Measurements from ENCODE around the gene HHLA2.
"Not testable (repeated sequence)": the region's sequence is repeated elsewhere in the genome, so short reads cannot be mapped to it uniquely, and the experiment has no call there.

The HHLA2 gene

GRCh38 chr3:108296239-108296638, at the start of gene HHLA2:
HHLA2 (plus strand) TSS chr3:108296548; CDS start chr3:108351814, 55,266 bp downstream.
- DNase-seq (ENCODE audit: low spot score) = no peak

- DNase-seq (ENCODE audit: low spot score) = no peak
Measured at GRCh38 chr3:108250626-108251025, 45.7 kb upstream of the HHLA2 start.

DNA sequence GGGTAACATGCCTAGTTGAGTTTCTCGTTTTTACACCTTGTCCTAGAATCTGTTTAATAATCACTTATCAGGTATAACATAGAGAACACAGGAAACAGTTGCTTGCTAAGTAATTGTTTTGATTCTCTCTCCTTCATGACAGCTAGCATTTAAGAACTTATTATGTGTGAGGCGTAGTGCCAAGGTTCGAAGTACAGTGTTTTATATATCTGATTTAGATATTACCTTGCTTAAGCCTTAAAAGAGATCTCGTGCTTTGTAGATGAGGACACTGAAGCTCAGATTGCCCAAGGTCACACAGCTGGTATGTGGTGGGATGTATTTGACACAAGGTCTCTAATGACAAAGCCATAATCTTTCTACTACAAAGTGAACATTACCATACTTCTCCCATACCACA, 45.1 kb upstream of the HHLA2 start:
- no peak for DNase-seq (ENCODE audit: low spot score)

- DNase-seq (ENCODE audit: low spot score) = no peak
Measured at GRCh38 chr3:108251844-108252243, 44.5 kb upstream of the HHLA2 start.

GRCh38 chr3:108255131-108255530, 41.2 kb upstream of the HHLA2 start:
- no peak for DNase-seq (ENCODE audit: low spot score)

DNA sequence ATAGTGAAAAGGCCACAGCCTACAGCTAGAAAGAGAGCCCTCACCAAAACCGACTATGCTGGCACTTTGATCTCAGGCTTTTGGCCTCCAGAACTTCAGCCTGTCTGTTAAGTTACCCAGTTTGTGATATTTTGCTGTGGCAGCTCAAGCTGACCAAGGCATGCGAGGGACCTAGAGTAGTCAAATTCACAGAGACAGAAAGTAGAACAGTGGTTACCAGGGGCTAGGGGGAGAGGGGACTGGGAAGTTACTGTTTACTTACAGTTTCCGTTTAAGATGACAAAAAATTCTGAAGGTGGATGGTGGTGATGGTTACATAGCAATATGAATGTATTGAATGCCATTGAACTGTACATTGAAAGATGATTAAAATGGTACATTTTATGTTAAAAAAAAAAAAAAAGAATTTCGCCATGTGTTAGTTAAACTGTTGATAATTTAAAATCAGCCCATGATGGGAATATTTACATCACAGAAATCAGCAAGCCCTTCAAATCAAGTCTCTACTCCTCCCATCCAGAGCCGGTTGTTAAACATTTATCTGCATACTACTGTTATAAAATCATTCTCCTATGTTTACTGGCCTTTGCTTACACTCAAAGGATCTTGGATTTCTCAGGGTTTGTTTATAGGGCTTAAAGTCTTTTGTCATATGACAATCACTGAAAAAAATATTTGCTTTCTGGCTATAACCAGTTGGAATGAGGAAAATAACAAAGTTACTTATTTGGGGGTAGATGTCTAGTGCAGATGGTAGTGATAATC, 31.6 kb upstream of the HHLA2 start:
- DNase-seq (ENCODE audit: low spot score) = not testable (repeated sequence)

- DNase-seq (ENCODE audit: low spot score) = not testable (repeated sequence)
Measured at GRCh38 chr3:108268235-108268634, 28.1 kb upstream of the HHLA2 start.

- DNase-seq (ENCODE audit: low spot score) = no peak
Measured at GRCh38 chr3:108271626-108272025, 24.7 kb upstream of the HHLA2 start.

DNA sequence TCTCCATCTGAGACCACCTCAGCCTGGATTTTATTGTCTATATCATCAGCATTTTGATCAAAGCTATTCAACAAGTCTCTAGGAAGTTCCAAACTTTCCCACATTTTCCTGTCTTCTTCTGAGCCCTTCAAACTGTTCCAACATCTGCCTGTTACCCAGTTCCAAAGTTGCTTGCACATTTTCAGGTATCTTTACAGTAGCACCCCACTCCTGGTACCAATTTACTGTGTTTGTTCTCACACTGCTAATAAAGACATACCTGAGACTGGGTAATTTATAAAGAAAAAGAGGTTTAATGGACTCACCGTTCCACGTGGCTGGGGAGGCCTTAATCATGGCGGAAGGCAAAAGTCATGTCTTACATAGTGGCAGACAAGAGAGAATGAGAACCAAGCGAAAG, 17.3 kb upstream of the HHLA2 start:
- not testable (repeated sequence) for DNase-seq (ENCODE audit: low spot score)

DNA sequence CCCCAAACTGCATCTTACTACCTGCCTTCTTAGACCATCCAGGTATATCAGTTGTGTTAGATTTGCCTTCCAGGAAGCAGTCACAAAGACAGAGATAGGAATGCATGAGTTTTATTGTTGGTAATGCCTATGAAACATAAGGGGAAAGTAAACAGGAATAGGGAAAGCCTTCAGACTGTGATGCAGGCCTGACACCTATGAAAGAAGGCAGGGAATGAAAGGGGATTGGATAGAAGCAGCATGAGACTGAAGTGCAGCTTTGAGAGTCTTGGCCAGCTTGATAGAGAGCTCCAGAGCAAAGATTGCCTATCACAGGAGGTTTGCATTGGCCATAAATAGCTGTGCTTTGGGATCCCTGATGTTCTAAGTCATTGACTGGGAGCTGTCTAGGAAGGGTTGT, 15.9 kb upstream of the HHLA2 start:
- no peak for DNase-seq (ENCODE audit: low spot score)

DNA sequence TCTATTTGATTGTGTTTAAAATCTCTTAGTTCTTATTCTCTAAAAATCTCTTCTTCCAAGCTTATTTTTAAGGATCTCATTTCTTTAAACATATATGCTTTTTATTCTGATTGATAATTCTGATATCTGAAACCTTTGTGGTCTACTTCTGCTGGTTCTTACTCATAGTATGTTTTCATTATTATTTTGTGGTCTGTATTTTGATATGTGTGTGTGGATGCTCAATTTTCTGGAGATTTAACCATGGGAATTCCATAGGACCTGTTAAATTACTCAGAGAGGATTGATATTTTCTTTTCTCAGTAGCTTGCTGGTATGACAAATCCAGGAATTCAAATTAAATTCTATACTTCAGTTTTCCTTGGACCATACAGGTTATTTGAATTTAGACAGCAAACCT, 14.7 kb upstream of the HHLA2 start:
- DNase-seq (ENCODE audit: low spot score) = no peak

GRCh38 chr3:108283006-108283405, 13.3 kb upstream of the HHLA2 start:
- DNase-seq (ENCODE audit: low spot score) = no peak

DNA sequence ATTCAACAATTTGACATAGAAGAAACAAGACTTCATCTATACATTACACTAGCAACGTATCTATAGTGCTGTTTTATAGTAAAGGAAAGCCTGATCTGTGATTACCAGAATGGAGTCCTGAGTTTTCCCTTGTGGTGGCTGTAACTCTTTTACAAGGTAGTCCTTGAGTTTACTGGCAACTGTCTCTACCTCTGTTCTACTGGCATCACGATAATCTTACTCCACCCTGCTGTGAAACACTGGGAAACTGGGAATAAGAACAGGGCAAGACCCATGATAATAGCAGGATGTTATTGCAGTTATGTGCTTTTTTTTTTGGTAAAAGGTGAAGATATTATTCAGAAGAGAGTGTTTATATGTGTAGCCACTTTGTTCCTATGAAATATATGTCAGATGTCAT, 12.4 kb upstream of the HHLA2 start:
- DNase-seq (ENCODE audit: low spot score) = no peak

GRCh38 chr3:108285176-108285575, 11.2 kb upstream of the HHLA2 start:
- DNase-seq (ENCODE audit: low spot score) = no peak

GRCh38 chr3:108287146-108287545, 9.2 kb upstream of the HHLA2 start:
- DNase-seq (ENCODE audit: low spot score) = no peak

DNA sequence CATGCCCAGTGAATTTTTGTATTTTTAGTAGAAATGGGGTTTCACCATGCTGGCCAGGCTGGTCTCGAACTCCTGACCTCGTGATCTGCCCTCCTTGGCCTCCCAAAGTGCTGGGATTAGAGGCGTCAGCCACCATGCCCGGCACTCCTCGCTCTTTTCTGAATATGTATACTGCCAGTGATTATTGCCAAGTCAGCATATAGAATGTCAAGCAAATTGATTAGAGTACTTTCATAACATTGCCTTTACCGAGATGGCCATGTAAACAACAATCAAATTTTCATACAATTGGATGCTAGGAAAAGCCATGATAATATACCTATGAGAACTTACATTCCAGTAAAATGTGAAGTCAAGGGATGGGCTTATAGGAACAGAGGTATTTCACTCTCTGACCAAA, 8.2 kb upstream of the HHLA2 start:
- not testable (repeated sequence) for DNase-seq (ENCODE audit: low spot score)

- no peak for DNase-seq (ENCODE audit: low spot score)
Measured at GRCh38 chr3:108289159-108289558, 7.2 kb upstream of the HHLA2 start.

- no peak for DNase-seq (ENCODE audit: low spot score)
Measured at GRCh38 chr3:108292450-108292849, 3.9 kb upstream of the HHLA2 start.

GRCh38 chr3:108292905-108293328, 3.4 kb upstream of the HHLA2 start:
- no peak for DNase-seq (ENCODE audit: low spot score)

GRCh38 chr3:108293858-108294257, 2.5 kb upstream of the HHLA2 start:
- DNase-seq (ENCODE audit: low spot score) = no peak

DNA sequence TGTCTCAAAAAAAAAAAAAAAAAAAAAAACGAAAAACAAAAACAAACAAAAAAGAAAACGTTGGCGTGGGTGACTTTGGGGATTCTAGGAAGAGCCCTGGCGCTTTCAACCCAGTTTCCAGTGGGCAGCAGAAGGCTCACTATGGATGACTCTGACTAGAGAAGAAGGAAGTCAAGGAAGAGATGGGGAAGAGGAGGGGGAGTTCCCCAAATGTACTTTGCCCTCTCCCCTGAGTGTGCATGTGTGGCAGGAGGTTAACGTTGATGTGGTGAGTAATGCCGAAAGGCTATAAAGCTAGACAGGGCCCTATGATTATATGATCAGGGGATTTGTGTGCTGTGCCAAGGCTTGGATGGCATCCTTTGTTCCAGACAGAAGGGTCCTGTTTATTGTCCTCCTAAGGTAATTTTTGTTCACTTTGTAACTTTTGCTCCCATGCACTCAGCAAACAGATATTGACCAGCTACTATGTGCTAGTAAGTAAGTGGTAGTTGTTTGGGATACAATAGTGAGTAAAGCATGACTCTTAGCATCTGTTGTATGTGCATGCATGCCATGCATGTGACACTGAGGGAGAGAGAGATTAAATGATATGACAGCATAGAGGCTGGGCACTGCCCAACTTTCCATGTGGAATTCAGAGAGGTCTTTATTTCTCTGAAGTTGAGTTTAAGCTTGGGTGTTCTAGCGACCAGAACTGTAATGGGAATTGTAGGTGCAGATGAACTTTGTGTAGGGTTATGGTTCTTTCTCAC, 750 bp upstream of the HHLA2 start:
- no peak for DNase-seq (ENCODE audit: low spot score)

GRCh38 chr3:108297647-108298046, 1.3 kb downstream of the HHLA2 start:
- DNase-seq (ENCODE audit: low spot score) = no peak

GRCh38 chr3:108298056-108298455, 1.7 kb downstream of the HHLA2 start:
- no peak for DNase-seq (ENCODE audit: low spot score)

Data from D341Med (cell line).